Transverse colon (tissue), 3 donors: ENCODE measurements around the gene PRLR.

Experiments
- EP300 ChIP-seq: sonication (generic); formaldehyde crosslinking; IDR thresholded peaks from one replicate; pipeline ENCODE4 v1.6.1; 2017; ENCODE audit warnings: antibody characterized with exemption, low read depth
- POLR2A ChIP-seq: fragments of 450-650 bp; IDR thresholded peaks from one replicate; pipeline ENCODE4 v1.6.1; 2016; ENCODE audit warnings: antibody characterized with exemption, mild to moderate bottlenecking, moderate library complexity
- TF ChIP-seq, protein P1 (sequence below), 5 experiments: fragments of 200-600 bp in 3 of 5; fragments of 450-650 bp in 2 of 5; sonication (generic) in 3 of 5; IDR thresholded peaks; 1 replicate in 2 of 5; 2 replicates in 3 of 5; pipeline ENCODE4 v1.5.1; 2016 to 2017; ENCODE audit warnings: antibody characterized with exemption in 5 of 5, inconsistent platforms in 3 of 5, mild to moderate bottlenecking in 2 of 5, moderate library complexity in 1 of 5

GRCh38 chr5:35194635-35195471, 35.4 kb downstream of the PRLR start:
- TF ChIP-seq, protein P1, sequence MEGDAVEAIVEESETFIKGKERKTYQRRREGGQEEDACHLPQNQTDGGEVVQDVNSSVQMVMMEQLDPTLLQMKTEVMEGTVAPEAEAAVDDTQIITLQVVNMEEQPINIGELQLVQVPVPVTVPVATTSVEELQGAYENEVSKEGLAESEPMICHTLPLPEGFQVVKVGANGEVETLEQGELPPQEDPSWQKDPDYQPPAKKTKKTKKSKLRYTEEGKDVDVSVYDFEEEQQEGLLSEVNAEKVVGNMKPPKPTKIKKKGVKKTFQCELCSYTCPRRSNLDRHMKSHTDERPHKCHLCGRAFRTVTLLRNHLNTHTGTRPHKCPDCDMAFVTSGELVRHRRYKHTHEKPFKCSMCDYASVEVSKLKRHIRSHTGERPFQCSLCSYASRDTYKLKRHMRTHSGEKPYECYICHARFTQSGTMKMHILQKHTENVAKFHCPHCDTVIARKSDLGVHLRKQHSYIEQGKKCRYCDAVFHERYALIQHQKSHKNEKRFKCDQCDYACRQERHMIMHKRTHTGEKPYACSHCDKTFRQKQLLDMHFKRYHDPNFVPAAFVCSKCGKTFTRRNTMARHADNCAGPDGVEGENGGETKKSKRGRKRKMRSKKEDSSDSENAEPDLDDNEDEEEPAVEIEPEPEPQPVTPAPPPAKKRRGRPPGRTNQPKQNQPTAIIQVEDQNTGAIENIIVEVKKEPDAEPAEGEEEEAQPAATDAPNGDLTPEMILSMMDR (IDR thresholded peaks at IDR 0.05), result no peak
- no peak for TF ChIP-seq POLR2A
- TF ChIP-seq EP300, result no peak
